NCI-H128 (cell line): ENCODE data around the gene GJA8.
"Not testable (repeated sequence)": the region's sequence is repeated elsewhere in the genome, so short reads cannot be mapped to it uniquely, and the experiment has no call there.

Experiments used
- DNase-seq: peaks from one replicate; lab custom pipeline; 2025; ENCODE audit not compliant: unreplicated experiment; lab: John Stamatoyannopoulos, UW

Gene GJA8

GRCh38 chr1:147927215-147927614 is 24.6 kb downstream of the GJA8 start:
- DNase-seq: not testable (repeated sequence)

- not testable (repeated sequence) for DNase-seq
Measured at GRCh38 chr1:147927689-147928088, 25.1 kb downstream of the GJA8 start.

- peak; percentile 85 for DNase-seq
Measured at GRCh38 chr1:147928236-147929132, 25.9 kb downstream of the GJA8 start, which contains the start of gene GPR89B. Gene GPR89B (plus strand): TSS chr1:147928420. CDS start chr1:147928537, 117 bp downstream.

GRCh38 chr1:147931137-147931536 is 28.5 kb downstream of the GJA8 start:
- DNase-seq: not testable (repeated sequence)

GRCh38 chr1:147935296-147935695 is 32.7 kb downstream of the GJA8 start:
- DNase-seq: not testable (repeated sequence)

- DNase-seq: not testable (repeated sequence)
Measured at GRCh38 chr1:147940456-147940855, 37.9 kb downstream of the GJA8 start.

GRCh38 chr1:147942563-147942962 is 40.0 kb downstream of the GJA8 start:
- not testable (repeated sequence) for DNase-seq

- not testable (repeated sequence) for DNase-seq
Measured at GRCh38 chr1:147949517-147949916, 46.9 kb downstream of the GJA8 start.
